Memory B cell (primary cell): ENCODE data around the gene KCNT2.
"Not testable (repeated sequence)": the region's sequence is repeated elsewhere in the genome, so short reads cannot be mapped to it uniquely, and the experiment has no call there.

Experiments
- ATAC-seq: fragments of 150-1000 bp; cut with Tn5 transposase; 2 replicates; pipeline ENCODE4 v1.10.0; 2021; ENCODE audit warnings: low read depth, mild to moderate bottlenecking, moderate library complexity
- DNase-seq, 2 donors: peaks; one replicate each; pipeline ENCODE4 v3.0.0; 2022; ENCODE audit warnings: low spot score in 2 of 2
- H3K27ac Mint-ChIP-seq: one replicate; pipeline ENCODE4 v1.8.0; 2022; ENCODE audit warnings: mild to moderate bottlenecking, moderate library complexity, mixed read lengths
- H3K27me3 Mint-ChIP-seq: one replicate; pipeline ENCODE4 v1.8.0; 2022; ENCODE audit warnings: mixed read lengths
- H3K36me3 Mint-ChIP-seq: one replicate; pipeline ENCODE4 v1.8.0; 2022; ENCODE audit warnings: mild to moderate bottlenecking, mixed read lengths
- H3K4me1 Mint-ChIP-seq: one replicate; pipeline ENCODE4 v1.8.0; 2022; ENCODE audit warnings: mixed read lengths
- H3K4me3 Mint-ChIP-seq: one replicate; pipeline ENCODE4 v1.8.0; 2022; ENCODE audit warnings: mild to moderate bottlenecking, moderate library complexity, mixed read lengths
- H3K9me3 Mint-ChIP-seq: one replicate; pipeline ENCODE4 v1.8.0; 2022; ENCODE audit warnings: mixed read lengths

KCNT2 gene

DNA sequence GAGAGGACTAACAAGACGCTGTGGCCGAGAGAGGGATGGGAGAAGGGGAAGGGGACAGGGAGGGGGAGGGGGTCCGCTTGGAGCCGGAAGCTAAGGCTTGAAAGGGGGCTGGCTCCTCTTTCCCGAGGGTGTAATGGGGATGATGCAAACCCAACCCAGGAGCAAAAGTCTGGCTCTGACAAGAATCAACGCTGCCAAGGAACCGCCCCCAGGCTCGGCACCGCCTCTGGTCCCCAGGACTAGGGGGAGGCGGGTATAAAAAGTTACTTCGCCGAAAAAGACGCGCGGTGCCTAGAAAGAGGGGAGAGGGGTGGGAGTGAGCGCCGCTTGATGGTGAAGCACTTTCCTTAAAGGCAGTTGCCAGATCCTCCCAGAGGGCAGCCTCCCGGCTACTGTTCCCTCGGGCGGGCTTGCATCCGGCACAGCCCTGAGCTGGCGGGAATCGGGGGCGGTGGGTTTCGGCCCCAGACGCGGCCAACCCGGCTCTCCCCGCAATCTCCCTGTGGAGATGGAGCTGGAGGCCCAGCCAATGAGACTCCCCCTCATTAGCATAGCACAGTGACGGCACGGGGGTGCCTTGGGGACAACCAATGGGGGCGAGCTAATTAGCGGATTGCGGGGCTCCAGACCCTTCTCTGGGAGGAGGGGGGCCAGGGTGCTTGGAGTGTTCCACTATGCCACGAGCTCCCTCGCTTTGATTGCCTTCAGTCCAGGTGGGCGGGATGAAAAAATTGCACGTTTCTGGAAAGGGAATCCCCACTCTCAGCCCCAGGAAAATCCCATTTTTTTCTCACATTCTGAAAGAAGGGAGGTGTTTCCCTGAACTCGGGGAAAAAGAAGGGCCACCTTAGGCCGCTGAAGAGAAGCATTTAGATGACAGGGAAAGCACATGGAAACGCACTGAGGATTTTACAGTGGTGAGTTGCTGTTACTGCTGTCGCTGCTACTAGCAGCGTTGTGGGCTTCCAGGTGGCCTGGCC is at the start of gene KCNT2:
TSS of gene KCNT2 (minus strand) at position 51 of the 980 bp plus-strand sequence. CDS start 131 bp downstream, outside the sequence.
- Mint-ChIP-seq H3K9me3 (no peaks in the 10 kb centered on the region), H3K4me3 (no peak within 1 kb of the TSS), H3K4me1 (no peaks in the 10 kb centered on the region), H3K27me3 (peaks cover 8% of the 10 kb centered on the region), H3K27ac (no peak within 1 kb of the TSS), H3K36me3 (no peaks in the 10 kb centered on the region)
- no peak for ATAC-seq
- DNase-seq, result no peak

DNA sequence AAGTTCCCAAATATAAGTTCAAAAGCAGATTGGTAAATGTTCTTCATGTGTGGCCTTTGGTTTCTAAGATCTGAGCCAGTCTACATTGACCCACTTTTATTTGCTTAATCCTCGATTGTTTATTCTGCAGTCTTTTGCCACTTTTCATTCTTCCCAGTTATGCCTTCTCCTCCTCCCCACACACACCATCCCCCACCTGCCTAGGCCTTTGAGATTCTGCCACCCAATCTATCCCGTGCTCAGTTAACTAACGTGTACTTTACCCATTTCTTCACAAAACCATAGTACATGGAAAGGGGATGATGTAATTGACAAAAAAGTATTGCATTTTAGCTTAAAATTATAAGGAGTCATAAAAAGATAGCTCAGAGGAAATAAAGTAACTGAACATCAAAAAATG is 47.3 kb upstream of the KCNT2 start:
- no peak overlapping the region for H3K4me3 Mint-ChIP-seq
- H3K27ac Mint-ChIP-seq, result no peak overlapping the region
- H3K4me1 Mint-ChIP-seq, result no peaks in the 10 kb centered on the region
- ATAC-seq (no peak), DNase-seq (no peak)
- no peaks in the 10 kb centered on the region for H3K36me3 Mint-ChIP-seq
- H3K27me3 Mint-ChIP-seq, result no peaks in the 10 kb centered on the region
- no peaks in the 10 kb centered on the region for H3K9me3 Mint-ChIP-seq

DNA sequence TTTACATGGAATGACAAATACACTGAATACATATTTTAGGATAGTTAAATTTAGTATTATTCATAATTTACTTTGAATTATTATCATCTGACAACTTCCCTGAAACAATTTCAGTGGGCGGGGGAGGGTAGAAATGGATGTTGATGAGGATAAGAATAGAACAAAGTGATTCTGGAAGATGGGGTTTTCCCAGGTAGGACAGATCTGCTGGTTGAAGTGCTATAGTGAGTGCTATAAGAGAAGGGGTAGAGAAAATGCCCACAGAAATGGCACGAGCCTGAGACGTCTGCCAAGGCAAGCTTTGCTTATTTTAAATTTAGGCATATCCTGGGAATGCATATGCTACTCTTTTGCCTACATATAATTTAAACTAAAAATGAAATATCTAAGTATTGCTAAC is 46.8 kb upstream of the KCNT2 start:
- ATAC-seq, result no peak
- no peaks in the 10 kb centered on the region for H3K27me3 Mint-ChIP-seq

DNA sequence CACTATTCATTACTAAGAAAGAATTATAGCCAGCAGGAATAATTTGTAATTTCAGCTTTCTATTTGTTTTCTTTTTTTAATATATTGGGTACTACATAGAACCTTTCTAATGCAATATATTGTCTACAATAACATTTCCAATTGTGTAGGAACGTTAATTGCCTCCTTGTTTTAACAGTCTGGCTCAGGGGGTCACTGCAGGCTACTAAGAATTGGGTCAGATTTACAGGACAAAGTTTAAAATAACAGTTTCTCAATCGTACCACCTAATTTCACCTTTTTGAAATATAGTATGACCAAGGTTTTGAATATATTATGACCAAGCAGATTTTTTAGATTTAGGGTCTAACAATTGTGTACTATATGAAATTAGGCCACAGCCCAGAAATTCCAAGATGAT is 46.0 kb upstream of the KCNT2 start:
- no peaks in the 10 kb centered on the region for H3K9me3 Mint-ChIP-seq
- H3K4me3 Mint-ChIP-seq, result no peak overlapping the region
- H3K27ac Mint-ChIP-seq, result no peak overlapping the region
- ATAC-seq (no peak), DNase-seq (no peak)
- no peaks in the 10 kb centered on the region for H3K36me3 Mint-ChIP-seq
- H3K27me3 Mint-ChIP-seq, result no peaks in the 10 kb centered on the region
- no peaks in the 10 kb centered on the region for H3K4me1 Mint-ChIP-seq

More for the DNA sequence above, 46.8 kb upstream of the KCNT2 start:
- no peaks in the 10 kb centered on the region for H3K4me1 Mint-ChIP-seq
- H3K27ac Mint-ChIP-seq, result no peak overlapping the region
- H3K36me3 Mint-ChIP-seq, result no peaks in the 10 kb centered on the region
- no peak for DNase-seq
- H3K9me3 Mint-ChIP-seq, result no peaks in the 10 kb centered on the region
- H3K4me3 Mint-ChIP-seq, result no peak overlapping the region

DNA sequence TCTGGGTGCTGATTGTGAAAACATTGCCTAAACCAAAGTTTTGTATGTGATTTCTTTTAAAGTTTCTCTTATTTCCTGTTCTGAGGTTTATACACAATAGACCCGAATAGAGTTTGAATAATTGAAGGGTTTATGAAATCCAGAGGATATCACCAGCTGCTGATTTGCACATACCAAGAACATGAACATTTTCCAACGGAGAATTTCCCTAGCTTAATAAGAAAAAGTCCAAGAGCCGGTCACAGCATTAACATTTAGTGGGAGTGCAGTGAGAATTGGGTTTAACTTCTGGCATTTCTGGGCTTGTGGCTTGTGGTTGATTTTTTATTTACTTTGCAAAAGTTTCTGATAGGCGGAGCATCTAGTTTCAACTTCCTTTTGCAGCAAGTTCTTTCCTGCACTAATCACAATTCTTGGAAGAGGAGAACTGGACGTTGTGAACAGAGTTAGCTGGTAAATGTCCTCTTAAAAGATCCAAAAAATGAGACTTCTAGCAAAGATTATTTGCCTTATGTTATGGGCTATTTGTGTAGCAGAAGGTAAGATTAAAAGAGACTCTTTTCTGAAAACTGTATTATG is 43.5 kb upstream of the KCNT2 start, which contains the start of gene CFH:
TSS of gene CFH (plus strand) at position 407 of the 579 bp plus-strand sequence. CDS start at position 482, 75 bp downstream.
- no peaks in the 10 kb centered on the region for H3K4me1 Mint-ChIP-seq
- ATAC-seq, result no peak
- no peaks in the 10 kb centered on the region for H3K9me3 Mint-ChIP-seq
- no peaks in the 10 kb centered on the region for H3K36me3 Mint-ChIP-seq
- no peak for DNase-seq
- H3K27ac Mint-ChIP-seq, result no peak within 1 kb of the TSS
- H3K27me3 Mint-ChIP-seq, result no peaks in the 10 kb centered on the region
- no peak within 1 kb of the TSS for H3K4me3 Mint-ChIP-seq

DNA sequence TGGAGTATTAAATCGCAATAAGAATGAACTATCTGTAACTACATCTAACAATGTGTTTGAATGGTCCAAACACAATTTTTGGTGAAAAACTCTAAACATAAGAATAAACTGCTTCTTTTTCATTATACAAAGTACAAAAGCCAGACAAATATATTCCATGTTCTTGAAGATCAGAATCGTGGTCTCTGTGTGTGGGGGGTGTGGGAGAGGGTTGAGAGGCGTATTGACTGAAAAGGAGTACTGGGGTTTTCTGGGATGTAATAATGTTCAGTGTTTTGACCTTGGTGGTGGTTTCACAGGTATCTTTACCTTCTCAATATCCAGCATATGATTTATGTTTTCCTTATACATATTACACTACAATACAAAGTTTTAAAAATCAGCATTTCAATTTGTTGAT is 42.8 kb upstream of the KCNT2 start:
- Mint-ChIP-seq H3K36me3 (no peaks in the 10 kb centered on the region), H3K4me1 (no peaks in the 10 kb centered on the region), H3K27me3 (no peaks in the 10 kb centered on the region), H3K27ac (no peak overlapping the region), H3K4me3 (no peak overlapping the region), H3K9me3 (no peaks in the 10 kb centered on the region)
- no peak for DNase-seq
- no peak for ATAC-seq

DNA sequence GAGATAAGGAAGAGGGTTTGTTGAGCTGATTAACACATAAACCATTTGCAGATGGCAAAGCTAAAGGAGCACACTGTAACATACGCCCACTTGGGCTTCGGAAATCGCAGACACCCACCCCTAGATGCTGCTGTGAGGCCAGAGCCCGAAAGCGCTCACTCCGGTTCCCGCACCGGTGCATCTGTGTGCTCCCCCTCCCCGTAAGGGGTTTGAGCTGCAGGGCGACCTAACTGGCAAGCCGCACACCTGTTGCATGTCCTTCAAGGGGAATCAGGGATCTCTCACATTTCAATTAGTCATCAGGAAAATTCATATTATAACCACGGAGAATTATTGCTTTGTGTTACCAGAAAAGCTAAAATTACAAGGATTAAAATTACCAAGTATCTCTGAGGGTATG is 42.2 kb upstream of the KCNT2 start:
- ATAC-seq, result no peak

DNA sequence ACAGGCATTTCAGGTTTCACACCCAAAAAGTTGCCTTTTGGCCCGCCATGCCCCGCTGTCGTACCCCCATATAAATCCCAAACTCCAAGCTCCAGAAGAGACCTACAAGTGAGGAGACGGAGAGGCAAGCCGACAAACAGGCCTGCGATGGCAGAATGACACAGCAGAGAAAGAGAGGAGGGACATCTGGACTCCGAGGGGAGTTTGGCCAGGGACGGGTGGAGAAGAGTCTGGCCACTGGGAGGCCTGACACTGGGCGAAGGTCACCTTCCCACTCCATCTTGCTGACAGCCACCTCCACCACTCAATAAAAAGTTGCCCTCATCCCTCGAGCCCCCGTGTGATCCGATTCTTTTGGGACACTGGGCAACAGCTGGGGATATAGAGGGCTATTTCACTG is 41.8 kb upstream of the KCNT2 start:
- no peaks in the 10 kb centered on the region for H3K4me1 Mint-ChIP-seq
- no peak overlapping the region for H3K27ac Mint-ChIP-seq
- H3K4me3 Mint-ChIP-seq, result no peak overlapping the region
- no peak for DNase-seq
- ATAC-seq, result no peak
- no peaks in the 10 kb centered on the region for H3K36me3 Mint-ChIP-seq
- no peaks in the 10 kb centered on the region for H3K27me3 Mint-ChIP-seq
- H3K9me3 Mint-ChIP-seq, result no peaks in the 10 kb centered on the region

More for the DNA sequence above, 42.2 kb upstream of the KCNT2 start:
- H3K27me3 Mint-ChIP-seq, result no peaks in the 10 kb centered on the region
- DNase-seq, result no peak
- no peak overlapping the region for H3K27ac Mint-ChIP-seq
- H3K4me3 Mint-ChIP-seq, result no peak overlapping the region
- H3K36me3 Mint-ChIP-seq, result no peaks in the 10 kb centered on the region
- H3K9me3 Mint-ChIP-seq, result no peaks in the 10 kb centered on the region
- H3K4me1 Mint-ChIP-seq, result no peaks in the 10 kb centered on the region

DNA sequence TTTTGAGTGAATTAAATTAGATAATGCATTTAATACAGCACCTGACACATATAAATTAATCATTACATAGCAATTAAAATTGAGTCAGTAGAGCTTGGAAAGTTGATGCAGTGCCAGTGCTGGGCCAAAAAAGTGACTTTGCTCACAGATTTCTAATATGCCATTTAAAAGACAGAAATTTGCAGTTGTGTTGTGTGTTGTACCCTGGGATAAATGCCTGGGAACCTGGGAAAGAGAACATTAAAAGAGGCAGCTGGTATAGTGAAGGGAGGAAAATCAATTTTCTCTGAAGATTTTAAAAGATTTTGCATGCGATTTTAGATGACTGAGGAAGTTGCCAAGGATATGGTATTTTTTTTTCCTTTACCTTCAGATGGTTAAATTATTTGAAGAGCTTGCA is 32.7 kb upstream of the KCNT2 start:
- Mint-ChIP-seq H3K9me3 (no peaks in the 10 kb centered on the region), H3K27me3 (no peaks in the 10 kb centered on the region), H3K36me3 (no peaks in the 10 kb centered on the region), H3K27ac (no peak overlapping the region), H3K4me1 (no peaks in the 10 kb centered on the region), H3K4me3 (no peak overlapping the region)
- DNase-seq, result no peak
- no peak for ATAC-seq

DNA sequence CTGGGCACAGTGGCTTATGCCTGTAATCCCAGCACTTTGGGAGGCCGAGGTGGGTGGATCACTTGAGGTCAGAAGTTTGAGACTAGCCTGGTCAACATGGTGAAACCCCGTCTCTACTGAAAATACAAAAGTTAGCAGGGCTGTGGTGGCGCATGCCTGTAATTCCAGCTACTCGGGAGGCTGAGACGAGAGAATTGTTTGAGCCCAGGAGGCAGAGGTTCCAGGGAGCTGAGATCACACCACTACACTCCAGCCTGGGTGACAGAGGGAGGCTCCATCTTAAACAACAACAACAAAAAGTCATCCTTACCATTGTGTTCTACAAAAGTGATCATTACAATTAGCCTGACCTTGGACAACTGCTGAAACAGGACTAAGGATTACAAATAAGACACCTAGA is 31.1 kb upstream of the KCNT2 start:
- not testable (repeated sequence) for H3K9me3 Mint-ChIP-seq, H3K36me3 Mint-ChIP-seq, H3K27ac Mint-ChIP-seq, H3K27me3 Mint-ChIP-seq, H3K4me3 Mint-ChIP-seq, ATAC-seq, DNase-seq, H3K4me1 Mint-ChIP-seq

DNA sequence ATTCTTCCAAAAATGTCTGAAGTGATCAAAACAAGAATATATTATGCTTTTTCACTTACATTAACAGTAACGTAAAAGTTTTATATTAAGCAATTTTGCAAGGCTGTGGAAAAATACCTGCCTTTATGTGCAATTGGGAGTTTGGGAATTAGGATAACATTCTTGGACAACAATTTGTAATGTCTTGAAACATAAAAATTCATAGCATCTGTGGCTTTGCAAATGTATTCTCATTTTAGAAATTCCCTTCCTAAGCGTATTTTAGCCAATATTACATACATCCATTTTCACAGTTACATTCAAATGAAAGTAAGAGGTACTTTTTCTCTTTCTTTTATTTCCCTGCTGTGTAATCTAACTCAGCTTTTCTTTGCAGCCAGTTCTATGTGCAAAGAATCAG is 30.2 kb upstream of the KCNT2 start:
- Mint-ChIP-seq H3K27ac (no peak overlapping the region), H3K27me3 (no peaks in the 10 kb centered on the region), H3K4me1 (no peaks in the 10 kb centered on the region), H3K36me3 (no peaks in the 10 kb centered on the region), H3K9me3 (peaks cover 3% of the 10 kb centered on the region), H3K4me3 (no peak overlapping the region)
- DNase-seq, result no peak
- no peak for ATAC-seq

DNA sequence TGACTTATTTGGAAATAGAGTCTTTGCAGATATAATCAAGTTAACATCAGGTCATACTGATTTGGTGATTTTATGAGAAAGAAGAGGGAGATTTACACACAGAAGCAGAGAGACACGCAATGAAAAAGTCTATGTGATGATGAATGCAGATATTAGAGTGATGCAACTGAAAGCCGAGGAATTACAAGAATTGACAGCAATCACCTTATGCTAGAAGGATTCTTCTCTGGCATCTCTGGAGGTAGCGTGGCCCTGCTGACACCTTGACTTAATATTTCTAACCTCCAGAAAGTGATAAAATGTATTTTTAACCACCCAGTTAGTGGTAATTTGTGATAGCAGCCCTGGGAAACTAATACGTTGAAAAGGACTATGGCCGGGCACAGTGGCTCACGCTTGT is 29.4 kb upstream of the KCNT2 start:
- H3K4me1 Mint-ChIP-seq, result no peaks in the 10 kb centered on the region
- no peak for ATAC-seq
- no peaks in the 10 kb centered on the region for H3K27me3 Mint-ChIP-seq
- H3K36me3 Mint-ChIP-seq, result no peaks in the 10 kb centered on the region
- no peak for DNase-seq
- H3K4me3 Mint-ChIP-seq, result no peak overlapping the region
- no peak overlapping the region for H3K27ac Mint-ChIP-seq
- H3K9me3 Mint-ChIP-seq, result peaks cover 3% of the 10 kb centered on the region

DNA sequence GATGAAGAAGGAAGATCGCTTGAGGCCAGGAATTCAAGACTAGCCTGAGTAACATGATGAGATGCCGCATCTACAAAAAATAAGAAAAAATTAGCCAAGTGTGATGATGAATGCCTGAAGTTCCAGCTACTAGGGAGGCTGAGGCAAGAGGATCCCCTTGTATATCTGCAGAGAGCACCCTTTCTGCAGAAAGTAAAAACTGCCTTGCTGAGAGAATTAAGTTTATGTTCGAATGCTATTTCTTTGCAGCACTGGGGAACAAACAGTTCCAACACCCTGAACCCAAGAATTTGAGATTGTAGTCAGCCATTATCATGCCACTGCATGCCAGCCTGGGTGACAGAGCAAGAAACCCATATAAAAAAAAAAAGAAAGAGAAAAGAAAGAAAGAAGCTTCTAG is 20.6 kb upstream of the KCNT2 start:
- no peaks in the 10 kb centered on the region for H3K27me3 Mint-ChIP-seq
- ATAC-seq (no peak), DNase-seq (no peak)
- H3K4me1 Mint-ChIP-seq, result no peaks in the 10 kb centered on the region
- H3K4me3 Mint-ChIP-seq, result no peak overlapping the region
- no peaks in the 10 kb centered on the region for H3K36me3 Mint-ChIP-seq
- peaks cover 6% of the 10 kb centered on the region for H3K9me3 Mint-ChIP-seq
- H3K27ac Mint-ChIP-seq, result no peak overlapping the region

DNA sequence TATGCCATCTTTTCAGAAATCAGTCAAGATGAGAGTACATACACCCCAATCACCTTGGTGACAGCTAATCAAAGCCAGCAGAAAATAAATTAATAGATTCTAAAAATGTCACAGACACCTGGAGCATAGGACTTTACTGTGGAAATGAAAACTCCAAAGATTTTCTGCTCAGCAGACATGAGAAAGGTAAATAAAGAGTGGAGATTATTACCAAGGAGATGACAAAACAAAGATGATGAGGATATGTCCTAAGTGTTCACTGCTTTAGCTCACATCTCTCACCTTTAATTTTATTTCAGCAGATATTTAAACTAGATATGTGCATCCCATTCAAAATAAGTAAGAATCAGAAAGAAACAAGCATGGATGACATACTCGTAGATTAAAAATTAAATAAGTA is 14.8 kb upstream of the KCNT2 start:
- ATAC-seq (no peak), DNase-seq (no peak)
- no peaks in the 10 kb centered on the region for H3K4me1 Mint-ChIP-seq
- H3K36me3 Mint-ChIP-seq, result no peaks in the 10 kb centered on the region
- peaks cover 1% of the 10 kb centered on the region for H3K9me3 Mint-ChIP-seq
- H3K27me3 Mint-ChIP-seq, result no peaks in the 10 kb centered on the region
- no peak overlapping the region for H3K4me3 Mint-ChIP-seq
- no peak overlapping the region for H3K27ac Mint-ChIP-seq
